GM23338 (cell line): ENCODE measurements around the gene CIDEA. TPM values are rescaled to one million over a fixed set of nuclear protein-coding genes. Genes with fewer than 3 reads are reported as not detected.
A peak's percentile ranks its signal among the peaks of the same experiment; 100 is the strongest.

ENCODE experiments used
- ATAC-seq: fragments of 200-7000 bp; cut with Tn5 transposase; 3 replicates; pipeline ENCODE4 v1.9.1; 2020
- DNase-seq: peaks from one replicate; pipeline ENCODE4 v3.0.0-alpha.2; 2015; ENCODE audit warnings: low spot score
- H2AFZ ChIP-seq: fragments of 200-600 bp; sonication (generic); 2 replicates; pipeline ENCODE4 v1.8.0; 2016; ENCODE audit warnings: antibody characterized with exemption, mild to moderate bottlenecking, moderate library complexity
- H3F3A ChIP-seq: fragments of 200-600 bp; sonication (generic); replicated peaks from 2 replicates; pipeline ENCODE4 v1.8.0; 2017; ENCODE audit warnings: antibody characterized with exemption, mixed run types, low read depth
- H3K27ac ChIP-seq: fragments of 200-600 bp; sonication (generic); 2 replicates; pipeline ENCODE4 v1.6.1; 2016; ENCODE audit warnings: low read depth
- H3K27me3 ChIP-seq: fragments of 200-600 bp; sonication (generic); 2 replicates; pipeline ENCODE4 v1.8.0; 2016; ENCODE audit warnings: mild to moderate bottlenecking, mixed run types, moderate library complexity; ENCODE audit not compliant: insufficient read depth
- H3K36me3 ChIP-seq: fragments of 200-600 bp; sonication (generic); 2 replicates; pipeline ENCODE4 v1.8.0; 2016; ENCODE audit warnings: mild to moderate bottlenecking; ENCODE audit not compliant: insufficient read depth
- H3K4me1 ChIP-seq: fragments of 200-600 bp; sonication (generic); 2 replicates; pipeline ENCODE4 v1.8.0; 2016; ENCODE audit warnings: mild to moderate bottlenecking, moderate library complexity; ENCODE audit not compliant: insufficient read depth
- H3K4me2 ChIP-seq: fragments of 200-600 bp; sonication (generic); 2 replicates; pipeline ENCODE4 v1.7.1; 2017; ENCODE audit warnings: mixed run types
- H3K4me3 ChIP-seq: fragments of 200-600 bp; sonication (generic); 2 replicates; pipeline ENCODE4 v1.6.1; 2016; ENCODE audit warnings: mixed run types
- H3K79me2 ChIP-seq: fragments of 200-600 bp; sonication (generic); replicated peaks from 2 replicates; pipeline ENCODE4 v1.8.0; 2017; ENCODE audit warnings: mild to moderate bottlenecking; ENCODE audit not compliant: insufficient read depth
- H3K9me2 ChIP-seq: fragments of 200-600 bp; sonication (generic); 2 replicates; pipeline ENCODE4 v1.8.0; 2017; ENCODE audit not compliant: insufficient read depth
- H4K20me1 ChIP-seq: fragments of 200-600 bp; sonication (generic); replicated peaks from 2 replicates; pipeline ENCODE4 v1.8.0; 2017; ENCODE audit warnings: mild to moderate bottlenecking; ENCODE audit not compliant: insufficient read depth
- H3K27ac Mint-ChIP-seq: 2 replicates; pipeline ENCODE4 v1.8.0; 2020; ENCODE audit warnings: inconsistent platforms, mild to moderate bottlenecking, moderate library complexity, mixed read lengths
- H3K27me3 Mint-ChIP-seq: 3 replicates; pipeline ENCODE4 v1.8.0; 2022; ENCODE audit warnings: low read depth, mild to moderate bottlenecking, moderate library complexity, mixed read lengths, inconsistent platforms; ENCODE audit not compliant: insufficient read depth, poor library complexity
- H3K36me3 Mint-ChIP-seq: 3 replicates; pipeline ENCODE4 v1.8.0; 2021; ENCODE audit warnings: low read depth, mild to moderate bottlenecking, inconsistent platforms, moderate library complexity, mixed read lengths
- H3K4me1 Mint-ChIP-seq: 3 replicates; pipeline ENCODE4 v1.8.0; 2020; ENCODE audit warnings: mild to moderate bottlenecking, inconsistent platforms, mixed read lengths
- H3K4me3 Mint-ChIP-seq: 3 replicates; pipeline ENCODE4 v1.8.0; 2021; ENCODE audit warnings: moderate library complexity, mild to moderate bottlenecking, inconsistent platforms, mixed read lengths
- H3K9me3 Mint-ChIP-seq: 3 replicates; pipeline ENCODE4 v1.8.0; 2020; ENCODE audit warnings: moderate library complexity, mild to moderate bottlenecking, inconsistent platforms, mixed read lengths
- EZH2 ChIP-seq: fragments of 200-600 bp; sonication (generic); IDR thresholded peaks from one replicate; pipeline ENCODE4 v1.8.0; 2017; ENCODE audit warnings: antibody characterized with exemption, mild to moderate bottlenecking, low read depth; ENCODE audit not compliant: unreplicated experiment
- EZH2phosphoT487 ChIP-seq: fragments of 200-600 bp; sonication (generic); IDR thresholded peaks from one replicate; pipeline ENCODE4 v1.8.1; 2018; ENCODE audit warnings: antibody characterized with exemption; ENCODE audit not compliant: unreplicated experiment
- ZNF114 ChIP-seq: fragments of 250-450 bp; sonication (Bioruptor Pico); IDR thresholded peaks from 2 replicates; pipeline ENCODE4 v1.5.0; 2020; ENCODE audit warnings: mild to moderate bottlenecking, moderate library complexity
- polyA plus RNA-seq: library from polyadenylated mRNA; unstranded; fragments of >200 nt; fragmentation: Nextera tagmentation; extraction: Ambion mirVana; gene quantifications from 2 replicates; pipeline ENCODE4 v1.2.1, GENCODE V29; 2016
- total RNA-seq: library from RNA; depleted of rRNA; stranded (reverse); fragments of >200 nt; shearing (Covaris generic); gene quantifications from 2 replicates; pipeline ENCODE4 v1.2.3, GENCODE V29; 2014
- TF ChIP-seq, protein P1 (sequence below): IDR thresholded peaks from one replicate; pipeline ENCODE4 v1.6.1; 2018; ENCODE audit warnings: antibody characterized with exemption; ENCODE audit not compliant: unreplicated experiment
- TF ChIP-seq, protein P2 (sequence below), 2 experiments: fragments of 200-600 bp in 1 of 2; sonication (generic) in 1 of 2; conservative IDR thresholded peaks; 2 replicates each; pipeline versions ENCODE4 v1.5.1 to v1.6.1; 2016 to 2017; ENCODE audit warnings: antibody characterized with exemption in 2 of 2, low read depth in 2 of 2, mild to moderate bottlenecking in 2 of 2, moderate library complexity in 1 of 2
- TF ChIP-seq, protein P3 (sequence below): IDR thresholded peaks from 2 replicates; pipeline ENCODE4 v1.6.1; 2016; ENCODE audit warnings: antibody characterized with exemption

The CIDEA gene
- total and polyA plus RNA-seq, 2 experiments from 2014 or later: 0.45 TPM; not detected in 1

DNA sequence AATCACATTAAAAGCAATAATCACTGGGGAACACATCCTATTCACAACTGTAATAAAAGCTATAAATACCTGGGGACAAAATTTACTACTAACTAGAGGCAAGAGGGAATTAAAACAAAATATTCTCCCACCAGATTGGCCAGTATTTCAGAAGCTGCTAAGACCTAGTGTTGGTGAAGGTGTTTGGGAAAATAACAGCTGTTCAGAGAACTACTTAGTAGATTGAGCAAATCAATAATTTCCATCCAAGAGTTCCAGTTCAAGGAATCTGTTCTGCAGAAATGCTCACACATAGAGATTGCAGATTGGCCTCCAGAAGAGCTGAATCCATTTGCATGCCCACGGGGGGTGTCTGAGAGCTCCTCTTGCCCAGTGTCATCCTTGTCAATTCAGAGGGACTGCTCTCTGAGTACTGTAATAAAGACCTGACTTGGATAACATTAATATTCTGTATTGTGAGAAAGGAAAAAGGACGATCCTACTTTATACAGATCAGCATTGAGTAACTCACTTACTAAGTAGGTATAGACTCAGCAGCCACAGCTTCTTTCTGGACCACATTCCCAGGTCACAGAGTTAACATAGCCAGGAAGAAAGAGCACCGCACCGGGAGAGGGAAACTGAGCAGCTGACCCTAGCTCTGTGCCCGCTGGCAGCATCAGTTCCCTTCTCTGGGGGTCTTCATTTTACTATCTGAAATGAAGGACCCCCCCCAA lies 59.5 kb downstream of the CIDEA start:
- no peak overlapping the region for H3K27ac ChIP-seq

More for the DNA sequence above, 59.5 kb downstream of the CIDEA start:
- Mint-ChIP-seq H3K4me3 (no peak overlapping the region), H3K36me3 (peaks cover 55% of the 10 kb centered on the region), H3K4me1 (peaks cover 20% of the 10 kb centered on the region), H3K27me3 (peaks cover 12% of the 10 kb centered on the region), H3K9me3 (peaks cover 11% of the 10 kb centered on the region; the same call in 2 of the 3 replicates), H3K27ac (no peak overlapping the region)
- H2AFZ ChIP-seq: no peak overlapping the region
- H3K36me3 ChIP-seq: peaks cover 42% of the 10 kb centered on the region
- DNase-seq (no peak), ATAC-seq (peak; percentile 22; the same call in 2 of the 3 replicates)
- no peaks in the 10 kb centered on the region for H3K27me3 ChIP-seq
- no peak overlapping the region for H3K4me2 ChIP-seq
- H3K4me3 ChIP-seq: no peak overlapping the region
- 0 out of 2 replicates have a peak, but pooled peaks cover 7% of the 10 kb centered on the region for H3F3A ChIP-seq
- H3K79me2 ChIP-seq: peaks cover 66% of the 10 kb centered on the region
- peaks cover 19% of the 10 kb centered on the region for H3K4me1 ChIP-seq
- H4K20me1 ChIP-seq: peaks cover 15% of the 10 kb centered on the region; the same call in 1 of the 2 replicates
- no peaks in the 10 kb centered on the region for H3K9me2 ChIP-seq
- TF ChIP-seq, protein P1, sequence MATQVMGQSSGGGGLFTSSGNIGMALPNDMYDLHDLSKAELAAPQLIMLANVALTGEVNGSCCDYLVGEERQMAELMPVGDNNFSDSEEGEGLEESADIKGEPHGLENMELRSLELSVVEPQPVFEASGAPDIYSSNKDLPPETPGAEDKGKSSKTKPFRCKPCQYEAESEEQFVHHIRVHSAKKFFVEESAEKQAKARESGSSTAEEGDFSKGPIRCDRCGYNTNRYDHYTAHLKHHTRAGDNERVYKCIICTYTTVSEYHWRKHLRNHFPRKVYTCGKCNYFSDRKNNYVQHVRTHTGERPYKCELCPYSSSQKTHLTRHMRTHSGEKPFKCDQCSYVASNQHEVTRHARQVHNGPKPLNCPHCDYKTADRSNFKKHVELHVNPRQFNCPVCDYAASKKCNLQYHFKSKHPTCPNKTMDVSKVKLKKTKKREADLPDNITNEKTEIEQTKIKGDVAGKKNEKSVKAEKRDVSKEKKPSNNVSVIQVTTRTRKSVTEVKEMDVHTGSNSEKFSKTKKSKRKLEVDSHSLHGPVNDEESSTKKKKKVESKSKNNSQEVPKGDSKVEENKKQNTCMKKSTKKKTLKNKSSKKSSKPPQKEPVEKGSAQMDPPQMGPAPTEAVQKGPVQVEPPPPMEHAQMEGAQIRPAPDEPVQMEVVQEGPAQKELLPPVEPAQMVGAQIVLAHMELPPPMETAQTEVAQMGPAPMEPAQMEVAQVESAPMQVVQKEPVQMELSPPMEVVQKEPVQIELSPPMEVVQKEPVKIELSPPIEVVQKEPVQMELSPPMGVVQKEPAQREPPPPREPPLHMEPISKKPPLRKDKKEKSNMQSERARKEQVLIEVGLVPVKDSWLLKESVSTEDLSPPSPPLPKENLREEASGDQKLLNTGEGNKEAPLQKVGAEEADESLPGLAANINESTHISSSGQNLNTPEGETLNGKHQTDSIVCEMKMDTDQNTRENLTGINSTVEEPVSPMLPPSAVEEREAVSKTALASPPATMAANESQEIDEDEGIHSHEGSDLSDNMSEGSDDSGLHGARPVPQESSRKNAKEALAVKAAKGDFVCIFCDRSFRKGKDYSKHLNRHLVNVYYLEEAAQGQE: no peak
- TF ChIP-seq, protein P2, sequence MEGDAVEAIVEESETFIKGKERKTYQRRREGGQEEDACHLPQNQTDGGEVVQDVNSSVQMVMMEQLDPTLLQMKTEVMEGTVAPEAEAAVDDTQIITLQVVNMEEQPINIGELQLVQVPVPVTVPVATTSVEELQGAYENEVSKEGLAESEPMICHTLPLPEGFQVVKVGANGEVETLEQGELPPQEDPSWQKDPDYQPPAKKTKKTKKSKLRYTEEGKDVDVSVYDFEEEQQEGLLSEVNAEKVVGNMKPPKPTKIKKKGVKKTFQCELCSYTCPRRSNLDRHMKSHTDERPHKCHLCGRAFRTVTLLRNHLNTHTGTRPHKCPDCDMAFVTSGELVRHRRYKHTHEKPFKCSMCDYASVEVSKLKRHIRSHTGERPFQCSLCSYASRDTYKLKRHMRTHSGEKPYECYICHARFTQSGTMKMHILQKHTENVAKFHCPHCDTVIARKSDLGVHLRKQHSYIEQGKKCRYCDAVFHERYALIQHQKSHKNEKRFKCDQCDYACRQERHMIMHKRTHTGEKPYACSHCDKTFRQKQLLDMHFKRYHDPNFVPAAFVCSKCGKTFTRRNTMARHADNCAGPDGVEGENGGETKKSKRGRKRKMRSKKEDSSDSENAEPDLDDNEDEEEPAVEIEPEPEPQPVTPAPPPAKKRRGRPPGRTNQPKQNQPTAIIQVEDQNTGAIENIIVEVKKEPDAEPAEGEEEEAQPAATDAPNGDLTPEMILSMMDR (conservative IDR thresholded peaks at IDR 0.05; ENCODE audit: low read depth in 2 of 2): no peak
- TF ChIP-seq ZNF114 (no peak), EZH2 (no peak), EZH2phosphoT487 (no peak)
- TF ChIP-seq, protein P3, sequence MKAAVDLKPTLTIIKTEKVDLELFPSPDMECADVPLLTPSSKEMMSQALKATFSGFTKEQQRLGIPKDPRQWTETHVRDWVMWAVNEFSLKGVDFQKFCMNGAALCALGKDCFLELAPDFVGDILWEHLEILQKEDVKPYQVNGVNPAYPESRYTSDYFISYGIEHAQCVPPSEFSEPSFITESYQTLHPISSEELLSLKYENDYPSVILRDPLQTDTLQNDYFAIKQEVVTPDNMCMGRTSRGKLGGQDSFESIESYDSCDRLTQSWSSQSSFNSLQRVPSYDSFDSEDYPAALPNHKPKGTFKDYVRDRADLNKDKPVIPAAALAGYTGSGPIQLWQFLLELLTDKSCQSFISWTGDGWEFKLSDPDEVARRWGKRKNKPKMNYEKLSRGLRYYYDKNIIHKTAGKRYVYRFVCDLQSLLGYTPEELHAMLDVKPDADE: no peak
